ENCODE data around the gene RHOT2. TPM values are rescaled to one million over a fixed set of nuclear protein-coding genes. Genes with fewer than 3 reads are reported as not detected.

Gene RHOT2
- total RNA-seq, 1 donor from 2014 or later, result 172 TPM

DNA sequence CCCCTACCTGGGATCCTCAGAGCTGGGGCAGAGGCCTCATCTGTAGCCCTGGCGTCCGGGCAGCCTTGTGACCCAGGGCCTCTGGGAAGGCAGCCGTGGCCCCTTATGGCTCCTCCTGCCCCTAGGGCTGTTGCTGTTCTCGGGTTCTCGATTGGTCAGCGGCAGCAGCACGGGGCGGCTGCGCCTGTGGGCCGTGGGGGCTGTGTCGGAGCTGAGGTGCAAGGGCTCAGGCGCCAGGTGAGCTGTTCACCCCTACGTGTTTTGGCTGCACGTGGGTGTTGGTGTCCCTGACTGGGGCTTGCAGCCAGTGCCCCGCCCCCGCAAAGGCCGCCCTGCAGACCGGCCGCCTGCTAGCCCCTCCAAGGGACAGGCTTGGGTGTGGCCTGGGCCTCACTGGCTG lies 5.8 kb upstream of the RHOT2 start:
- Mint-ChIP-seq H3K36me3 (ENCODE audit: low read depth) (peaks cover 2% of the 10 kb centered on the region), H3K27ac (no peak overlapping the region), H3K27me3 (no peaks in the 10 kb centered on the region), H3K4me3 (no peak overlapping the region), H3K9me3 (no peaks in the 10 kb centered on the region), H3K4me1 (peaks cover 4% of the 10 kb centered on the region)
- intact Hi-C loops (cut with micrococcal nuclease), result loop anchor here (10.0 kb wide), 1 partner anchor 97 kb away; the partner anchor contains the start of genes NHLRC4, PIGQ and PRR35
- DNase-seq, result no peak

DNA sequence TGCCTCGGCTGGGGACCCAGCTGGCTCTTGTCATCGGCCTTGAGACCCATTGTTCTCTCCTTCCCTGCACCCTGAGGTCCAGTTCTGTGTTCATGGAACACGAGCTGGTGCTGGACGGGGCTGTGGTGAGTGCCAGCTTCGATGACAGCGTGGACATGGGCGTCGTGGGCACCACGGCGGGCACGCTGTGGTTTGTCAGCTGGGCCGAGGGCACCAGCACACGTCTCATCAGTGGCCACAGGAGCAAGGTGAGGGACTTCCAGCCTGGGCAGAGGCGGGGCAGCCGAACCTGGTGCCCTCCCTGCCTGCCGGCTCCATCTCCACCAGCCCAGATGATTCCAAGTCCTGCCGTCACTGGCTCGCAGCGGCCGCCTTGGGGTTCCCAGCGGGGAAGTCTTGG lies 5.3 kb upstream of the RHOT2 start:
- Mint-ChIP-seq H3K4me1 (peaks cover 4% of the 10 kb centered on the region), H3K36me3 (ENCODE audit: low read depth) (peaks cover 2% of the 10 kb centered on the region), H3K9me3 (no peaks in the 10 kb centered on the region), H3K27me3 (no peaks in the 10 kb centered on the region), H3K4me3 (no peak overlapping the region), H3K27ac (no peak overlapping the region)
- no peak for DNase-seq
- intact Hi-C loops (cut with micrococcal nuclease), result loop anchor here (10.0 kb wide), 1 partner anchor 98 kb away; the partner anchor contains the start of genes NHLRC4, PIGQ and PRR35

DNA sequence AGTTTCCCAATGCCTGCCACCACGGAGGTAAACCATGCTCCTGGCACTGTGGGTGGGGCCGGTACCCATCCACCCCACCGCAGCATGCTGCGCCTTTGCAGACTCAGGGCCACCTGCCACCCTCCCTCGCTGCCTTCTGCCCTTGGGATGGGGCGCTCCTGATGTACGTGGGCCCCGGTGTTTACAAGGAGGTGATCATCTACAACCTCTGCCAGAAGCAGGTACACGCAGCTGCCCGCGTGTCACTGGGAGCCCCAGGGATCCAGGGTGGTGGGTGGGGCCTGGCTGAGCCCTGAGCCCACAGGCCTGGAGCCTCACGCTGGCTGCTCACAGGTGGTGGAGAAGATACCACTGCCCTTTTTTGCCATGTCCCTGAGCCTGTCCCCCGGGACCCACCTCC lies 1.4 kb upstream of the RHOT2 start:
- Mint-ChIP-seq H3K36me3 (ENCODE audit: low read depth) (peaks cover 15% of the 10 kb centered on the region), H3K27me3 (no peaks in the 10 kb centered on the region), H3K9me3 (no peaks in the 10 kb centered on the region), H3K27ac (no peak overlapping the region), H3K4me1 (peaks cover 4% of the 10 kb centered on the region), H3K4me3 (no peak overlapping the region)
- DNase-seq, result no peak
- intact Hi-C loops (cut with micrococcal nuclease), result loop anchor here (10.0 kb wide), 1 partner anchor 102 kb away; the partner anchor contains the start of genes NHLRC4, PIGQ and PRR35

DNA sequence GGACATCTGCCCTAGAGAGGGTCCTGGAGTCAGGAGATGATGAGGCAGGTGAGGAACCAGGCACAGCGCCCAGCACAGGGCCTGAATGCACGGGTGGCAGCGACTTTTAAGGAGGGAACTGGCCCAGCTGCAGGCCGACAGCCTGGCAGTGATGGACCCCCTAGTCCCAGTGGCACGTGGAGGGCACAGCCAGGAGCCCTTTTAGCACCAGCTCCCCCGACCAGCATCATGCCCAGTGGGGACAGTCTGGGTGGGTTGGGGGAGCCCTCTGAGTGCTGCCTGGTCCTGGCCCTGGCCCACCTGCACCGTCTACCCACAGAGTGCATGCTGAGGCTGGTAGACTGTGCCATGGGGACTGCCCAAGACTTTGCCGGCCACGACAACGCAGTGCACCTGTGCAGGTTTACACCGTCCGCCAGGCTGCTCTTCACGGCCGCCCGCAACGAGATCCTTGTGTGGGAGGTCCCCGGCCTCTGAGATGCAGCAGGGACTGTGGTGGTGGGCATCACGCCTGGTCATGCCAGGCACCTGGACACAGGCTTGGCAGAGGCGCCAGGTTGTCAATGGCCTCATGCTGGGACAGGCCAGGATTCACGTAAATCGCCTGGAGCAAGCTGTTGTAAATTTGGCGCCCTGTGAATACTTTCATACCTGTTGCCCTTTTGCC lies 686 bp upstream of the RHOT2 start:
- intact Hi-C loops (cut with micrococcal nuclease), result loop anchor here (10.0 kb wide), 1 partner anchor 102 kb away; the partner anchor contains the start of genes NHLRC4, PIGQ and PRR35
- H3K27ac Mint-ChIP-seq, result peak overlapping the region; percentile 92
- peaks cover 15% of the 10 kb centered on the region for H3K36me3 Mint-ChIP-seq (ENCODE audit: low read depth)
- peak overlapping the region; percentile 84 for H3K4me3 Mint-ChIP-seq
- peaks cover 4% of the 10 kb centered on the region for H3K4me1 Mint-ChIP-seq
- H3K9me3 Mint-ChIP-seq, result no peaks in the 10 kb centered on the region
- no peaks in the 10 kb centered on the region for H3K27me3 Mint-ChIP-seq
- DNase-seq, result no peak

DNA sequence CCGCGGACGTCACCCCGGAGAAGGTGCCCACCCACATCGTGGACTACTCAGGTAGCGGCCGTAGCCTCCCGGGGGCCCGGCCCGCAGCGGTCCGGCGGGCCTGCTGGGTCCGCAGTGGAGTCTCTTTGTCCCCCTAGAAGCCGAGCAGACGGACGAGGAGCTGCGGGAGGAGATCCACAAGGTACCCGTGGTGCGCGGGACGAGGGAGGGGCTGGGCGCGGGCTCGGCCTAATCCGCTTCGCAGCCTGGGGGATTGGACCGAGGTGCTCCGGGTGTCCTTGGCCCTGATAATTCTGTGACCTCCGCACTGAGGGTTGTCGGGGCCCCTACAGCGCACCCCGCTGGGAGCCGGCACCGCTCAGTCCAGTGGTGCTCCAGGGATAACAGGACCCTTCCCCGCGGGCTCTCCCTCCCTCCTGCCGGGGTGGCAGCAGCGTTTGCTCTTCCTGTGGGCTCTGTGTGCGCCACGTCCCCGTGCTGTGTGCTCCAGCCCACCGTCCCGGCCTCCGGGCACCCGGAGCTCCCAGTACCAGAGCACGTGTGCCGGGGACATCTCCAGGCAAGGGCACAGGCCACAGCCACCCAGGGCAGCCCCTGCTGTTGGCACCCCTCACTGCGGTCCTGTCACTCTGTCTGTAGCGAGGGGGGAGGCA lies 713 bp downstream of the RHOT2 start:
- Mint-ChIP-seq H3K36me3 (ENCODE audit: low read depth) (peaks cover 20% of the 10 kb centered on the region), H3K9me3 (no peaks in the 10 kb centered on the region), H3K4me3 (peak overlapping the region; percentile 84), H3K27ac (peak overlapping the region; percentile 76), H3K27me3 (no peaks in the 10 kb centered on the region), H3K4me1 (peaks cover 4% of the 10 kb centered on the region)
- intact Hi-C loops (cut with micrococcal nuclease), result loop anchor here (1.0 to 10.0 kb wide), 2 partner anchors 11 to 104 kb away; partner anchors contain the start of genes NHLRC4, PIGQ and PRR35
- peak; percentile 72 for DNase-seq

DNA sequence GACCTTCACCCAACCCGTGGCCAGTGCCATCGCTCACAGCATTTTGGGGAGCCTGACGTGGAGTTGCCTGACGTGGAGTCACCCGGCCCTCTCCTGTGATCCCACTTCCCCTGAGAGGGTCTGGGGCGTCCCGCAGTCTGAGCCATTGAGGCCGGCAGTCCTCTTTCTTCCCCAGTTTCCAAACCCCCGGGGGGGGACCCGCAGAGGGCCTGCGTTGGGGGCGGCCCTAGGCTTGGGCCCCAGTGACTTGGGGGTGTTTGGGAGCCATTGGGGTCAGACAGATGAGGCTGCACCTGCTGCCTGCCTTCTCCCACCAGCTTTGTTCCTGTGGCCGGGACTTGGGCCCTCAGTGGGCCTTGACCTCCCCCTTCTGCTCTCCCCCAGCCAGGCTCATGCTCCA lies 1.7 kb downstream of the RHOT2 start:
- peak overlapping the region; percentile 84 for H3K4me3 Mint-ChIP-seq
- H3K27me3 Mint-ChIP-seq, result no peaks in the 10 kb centered on the region
- no peaks in the 10 kb centered on the region for H3K9me3 Mint-ChIP-seq
- H3K27ac Mint-ChIP-seq, result no peak overlapping the region
- no peak for DNase-seq
- H3K4me1 Mint-ChIP-seq, result peaks cover 4% of the 10 kb centered on the region
- intact Hi-C loops (cut with micrococcal nuclease), result loop anchor here (10.0 kb wide), 1 partner anchor 105 kb away; the partner anchor contains the start of genes NHLRC4, PIGQ and PRR35
- peaks cover 22% of the 10 kb centered on the region for H3K36me3 Mint-ChIP-seq (ENCODE audit: low read depth)

DNA sequence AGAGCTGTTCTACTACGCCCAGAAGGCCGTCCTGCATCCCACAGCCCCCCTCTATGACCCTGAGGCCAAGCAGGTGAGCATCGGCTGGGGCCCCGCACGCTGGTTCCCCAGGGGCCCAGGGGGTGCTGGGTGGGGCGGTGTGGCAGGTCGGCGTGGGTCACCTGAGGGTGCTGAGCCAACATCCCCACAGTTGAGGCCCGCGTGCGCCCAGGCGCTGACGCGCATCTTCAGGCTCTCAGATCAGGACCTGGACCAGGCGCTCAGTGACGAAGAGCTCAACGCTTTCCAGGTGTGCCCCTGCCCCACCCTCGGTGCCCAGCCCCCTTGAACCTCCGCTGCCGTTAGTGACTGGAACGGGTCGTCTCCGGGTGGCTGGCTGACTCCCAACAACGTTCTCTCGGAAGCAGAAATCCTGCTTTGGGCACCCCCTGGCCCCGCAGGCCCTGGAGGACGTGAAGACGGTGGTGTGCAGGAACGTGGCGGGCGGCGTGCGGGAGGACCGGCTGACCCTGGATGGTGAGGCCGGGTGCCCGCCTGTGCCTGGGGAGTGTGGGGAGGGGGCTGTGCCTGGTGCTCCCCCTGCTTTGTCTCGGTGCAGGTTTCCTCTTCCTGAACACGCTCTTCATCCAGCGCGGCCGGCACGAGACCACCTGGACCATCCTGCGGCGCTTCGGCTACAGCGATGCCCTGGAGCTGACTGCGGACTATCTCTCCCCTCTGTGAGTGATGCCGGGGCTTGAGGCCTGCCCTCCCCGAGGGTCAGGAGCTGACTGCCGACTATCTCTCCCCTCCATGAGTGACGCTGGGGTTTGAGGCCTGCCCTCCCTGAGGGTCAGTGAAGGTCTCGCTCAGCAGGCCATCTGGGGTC lies 2.8 kb downstream of the RHOT2 start:
- Mint-ChIP-seq H3K36me3 (ENCODE audit: low read depth) (peaks cover 24% of the 10 kb centered on the region), H3K27ac (no peak overlapping the region), H3K4me1 (peaks cover 5% of the 10 kb centered on the region), H3K4me3 (peak overlapping the region; percentile 84), H3K27me3 (peaks cover 5% of the 10 kb centered on the region), H3K9me3 (no peaks in the 10 kb centered on the region)
- intact Hi-C loops (cut with micrococcal nuclease), result no loop called here
- DNase-seq, result no peak

DNA sequence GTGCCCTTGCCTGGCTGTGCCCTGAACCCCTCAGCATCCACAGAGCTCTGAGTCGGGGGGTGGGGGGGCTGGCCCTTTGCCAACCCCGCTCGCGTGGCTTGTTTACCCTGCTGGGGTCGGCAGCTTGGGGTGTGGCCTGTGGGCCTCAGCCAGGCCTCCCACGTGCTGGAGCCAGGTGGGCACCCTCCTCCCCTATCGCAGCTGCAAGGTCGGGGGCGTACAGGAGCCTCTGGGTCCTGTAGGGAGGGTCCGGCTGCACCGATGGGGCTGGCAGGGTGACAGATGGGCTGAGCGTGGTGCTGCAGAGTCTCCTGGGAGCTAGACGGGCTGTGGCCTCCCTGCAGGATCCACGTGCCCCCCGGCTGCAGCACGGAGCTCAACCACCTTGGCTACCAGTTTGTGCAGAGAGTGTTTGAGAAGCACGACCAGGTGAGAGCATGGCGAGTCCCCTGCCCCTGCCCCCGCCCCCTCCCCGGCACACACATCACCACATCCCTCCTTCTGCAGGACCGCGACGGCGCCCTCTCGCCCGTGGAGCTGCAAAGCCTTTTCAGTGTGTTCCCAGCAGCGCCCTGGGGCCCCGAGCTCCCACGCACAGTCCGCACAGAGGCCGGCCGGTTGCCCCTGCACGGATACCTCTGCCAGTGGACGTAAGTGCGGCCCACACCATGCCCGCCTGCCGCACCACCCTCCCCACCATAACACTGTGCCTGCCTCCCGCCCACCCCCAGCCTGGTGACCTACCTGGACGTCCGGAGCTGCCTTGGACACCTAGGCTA lies 3.6 kb downstream of the RHOT2 start:
- Mint-ChIP-seq H3K27me3 (peaks cover 5% of the 10 kb centered on the region), H3K9me3 (no peaks in the 10 kb centered on the region), H3K4me1 (peaks cover 5% of the 10 kb centered on the region), H3K27ac (no peak overlapping the region), H3K36me3 (ENCODE audit: low read depth) (peaks cover 24% of the 10 kb centered on the region), H3K4me3 (no peak overlapping the region)
- no peak for DNase-seq
- intact Hi-C loops (cut with micrococcal nuclease), result no loop called here

DNA sequence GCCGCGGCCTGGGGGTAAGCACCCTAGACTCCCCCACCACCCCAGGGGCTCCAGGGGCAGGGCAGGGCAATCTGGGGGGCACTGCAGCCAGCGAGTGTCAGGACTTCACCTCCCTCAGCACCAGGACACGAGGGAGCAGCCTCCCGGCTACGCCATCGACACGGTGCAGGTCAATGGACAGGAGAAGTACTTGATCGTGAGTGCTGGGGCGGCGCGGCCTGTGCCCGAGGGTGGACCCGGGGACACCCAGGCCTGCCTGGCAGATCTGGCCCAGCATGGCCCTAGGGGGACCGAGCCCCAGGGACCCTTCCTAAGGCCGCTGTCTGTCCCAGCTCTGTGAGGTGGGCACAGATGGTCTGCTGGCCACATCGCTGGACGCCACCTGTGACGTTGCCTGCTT lies 4.4 kb downstream of the RHOT2 start:
- peaks cover 24% of the 10 kb centered on the region for H3K36me3 Mint-ChIP-seq (ENCODE audit: low read depth)
- no peak overlapping the region for H3K27ac Mint-ChIP-seq
- intact Hi-C loops (cut with micrococcal nuclease), result no loop called here
- H3K9me3 Mint-ChIP-seq, result no peaks in the 10 kb centered on the region
- no peak for DNase-seq
- peaks cover 5% of the 10 kb centered on the region for H3K4me1 Mint-ChIP-seq
- no peak overlapping the region for H3K4me3 Mint-ChIP-seq
- peaks cover 5% of the 10 kb centered on the region for H3K27me3 Mint-ChIP-seq

DNA sequence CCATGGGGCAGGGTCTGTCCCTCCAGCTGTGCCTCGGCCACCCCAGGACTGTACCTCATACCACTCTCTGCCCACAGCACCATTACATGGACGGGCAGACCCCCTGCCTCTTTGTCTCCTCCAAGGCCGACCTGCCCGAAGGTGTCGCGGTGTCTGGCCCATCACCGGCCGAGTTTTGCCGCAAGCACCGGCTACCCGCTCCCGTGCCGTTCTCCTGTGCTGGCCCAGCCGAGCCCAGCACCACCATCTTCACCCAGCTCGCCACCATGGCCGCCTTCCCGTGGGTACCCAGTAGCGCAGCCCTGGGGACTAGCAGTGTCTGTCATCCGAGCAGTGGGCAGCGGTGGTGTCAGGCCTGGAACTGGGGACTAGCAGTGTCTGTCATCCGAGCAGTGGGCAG lies 4.9 kb downstream of the RHOT2 start:
- H3K4me1 Mint-ChIP-seq, result peaks cover 3% of the 10 kb centered on the region
- H3K4me3 Mint-ChIP-seq, result no peak overlapping the region
- H3K9me3 Mint-ChIP-seq, result no peaks in the 10 kb centered on the region
- peaks cover 5% of the 10 kb centered on the region for H3K27me3 Mint-ChIP-seq
- peaks cover 21% of the 10 kb centered on the region for H3K36me3 Mint-ChIP-seq (ENCODE audit: low read depth)
- no peak overlapping the region for H3K27ac Mint-ChIP-seq
- no peak for DNase-seq
- intact Hi-C loops (cut with micrococcal nuclease), result no loop called here

DNA sequence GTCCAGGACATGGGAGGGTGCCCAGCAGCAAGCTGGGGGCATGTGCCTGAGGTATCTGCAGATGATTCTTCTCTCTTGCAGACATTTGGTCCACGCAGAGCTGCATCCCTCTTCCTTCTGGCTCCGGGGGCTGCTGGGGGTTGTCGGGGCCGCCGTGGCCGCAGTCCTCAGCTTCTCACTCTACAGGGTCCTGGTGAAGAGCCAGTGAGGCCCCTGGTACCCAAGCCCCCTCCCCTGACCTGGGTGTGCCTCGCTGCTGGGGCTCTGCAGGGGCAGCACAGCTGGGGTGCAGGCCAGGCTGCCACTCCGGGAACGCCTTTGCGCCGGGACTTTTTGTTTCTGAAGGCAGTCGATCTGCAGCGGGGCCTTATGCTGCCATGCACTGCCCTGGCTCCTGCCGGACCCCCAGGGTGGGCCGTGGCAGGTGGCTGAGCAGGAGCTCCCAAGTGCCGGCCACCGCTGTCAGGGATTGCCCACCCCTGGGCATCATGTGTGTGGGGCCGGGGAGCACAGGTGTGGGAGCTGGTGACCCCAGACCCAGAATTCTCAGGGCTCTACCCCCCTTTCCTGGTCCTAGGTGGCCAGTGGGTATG lies 5.6 kb downstream of the RHOT2 start:
- intact Hi-C loops (cut with micrococcal nuclease), result no loop called here
- no peak for DNase-seq
- peaks cover 19% of the 10 kb centered on the region for H3K36me3 Mint-ChIP-seq (ENCODE audit: low read depth)
- peaks cover 5% of the 10 kb centered on the region for H3K27me3 Mint-ChIP-seq
- H3K9me3 Mint-ChIP-seq, result no peaks in the 10 kb centered on the region
- H3K27ac Mint-ChIP-seq, result no peak overlapping the region
- no peak overlapping the region for H3K4me3 Mint-ChIP-seq
- H3K4me1 Mint-ChIP-seq, result peaks cover 3% of the 10 kb centered on the region

DNA sequence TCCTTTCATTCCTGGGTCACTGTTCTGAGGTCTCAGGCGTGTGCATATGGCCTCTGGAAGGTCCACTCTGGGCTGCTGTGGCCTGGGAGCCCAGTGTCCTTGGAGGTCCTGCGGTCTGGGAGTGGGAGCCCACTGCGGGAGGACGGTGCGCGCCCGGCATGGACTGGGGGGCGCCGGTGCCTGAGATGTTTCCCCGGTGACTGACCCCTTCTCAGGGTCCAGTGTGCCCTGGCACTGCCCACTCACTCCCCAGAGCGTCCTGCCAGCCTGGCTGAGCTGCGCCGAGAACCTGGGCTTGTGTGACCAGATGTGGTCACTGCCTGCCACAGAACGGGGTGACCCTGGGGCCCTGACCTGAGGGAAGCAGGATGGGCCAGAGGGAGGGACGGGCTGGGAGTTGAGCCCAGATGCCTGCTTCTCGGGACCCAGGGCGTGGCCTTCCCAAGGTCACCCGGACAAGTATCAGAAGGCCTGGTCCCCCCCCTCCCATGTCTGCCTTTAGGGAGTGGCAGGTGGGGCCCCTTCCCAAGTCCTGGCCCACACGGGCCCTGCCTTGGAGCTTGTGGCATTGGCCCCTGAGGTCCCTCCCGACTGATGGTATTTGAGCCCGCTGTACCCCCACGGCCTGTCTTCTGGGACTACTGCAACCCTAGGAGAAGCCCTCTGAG lies 6.4 kb downstream of the RHOT2 start:
- no peak for DNase-seq
- peaks cover 5% of the 10 kb centered on the region for H3K27me3 Mint-ChIP-seq
- H3K27ac Mint-ChIP-seq, result no peak overlapping the region
- H3K4me3 Mint-ChIP-seq, result no peak overlapping the region
- peaks cover 17% of the 10 kb centered on the region for H3K36me3 Mint-ChIP-seq (ENCODE audit: low read depth)
- H3K4me1 Mint-ChIP-seq, result peaks cover 5% of the 10 kb centered on the region
- intact Hi-C loops (cut with micrococcal nuclease), result no loop called here
- H3K9me3 Mint-ChIP-seq, result no peaks in the 10 kb centered on the region
